ENCODE measurements around the gene SPTLC1. TPM values are rescaled to one million over a fixed set of nuclear protein-coding genes. Genes with fewer than 3 reads are reported as not detected.
"Not testable (repeated sequence)": the region's sequence is repeated elsewhere in the genome, so short reads cannot be mapped to it uniquely, and the experiment has no call there.

The SPTLC1 gene
- total and polyA plus RNA-seq, 5 experiments from 2014 or later = 36.0 to 58.2 (median 41.4) TPM

DNA sequence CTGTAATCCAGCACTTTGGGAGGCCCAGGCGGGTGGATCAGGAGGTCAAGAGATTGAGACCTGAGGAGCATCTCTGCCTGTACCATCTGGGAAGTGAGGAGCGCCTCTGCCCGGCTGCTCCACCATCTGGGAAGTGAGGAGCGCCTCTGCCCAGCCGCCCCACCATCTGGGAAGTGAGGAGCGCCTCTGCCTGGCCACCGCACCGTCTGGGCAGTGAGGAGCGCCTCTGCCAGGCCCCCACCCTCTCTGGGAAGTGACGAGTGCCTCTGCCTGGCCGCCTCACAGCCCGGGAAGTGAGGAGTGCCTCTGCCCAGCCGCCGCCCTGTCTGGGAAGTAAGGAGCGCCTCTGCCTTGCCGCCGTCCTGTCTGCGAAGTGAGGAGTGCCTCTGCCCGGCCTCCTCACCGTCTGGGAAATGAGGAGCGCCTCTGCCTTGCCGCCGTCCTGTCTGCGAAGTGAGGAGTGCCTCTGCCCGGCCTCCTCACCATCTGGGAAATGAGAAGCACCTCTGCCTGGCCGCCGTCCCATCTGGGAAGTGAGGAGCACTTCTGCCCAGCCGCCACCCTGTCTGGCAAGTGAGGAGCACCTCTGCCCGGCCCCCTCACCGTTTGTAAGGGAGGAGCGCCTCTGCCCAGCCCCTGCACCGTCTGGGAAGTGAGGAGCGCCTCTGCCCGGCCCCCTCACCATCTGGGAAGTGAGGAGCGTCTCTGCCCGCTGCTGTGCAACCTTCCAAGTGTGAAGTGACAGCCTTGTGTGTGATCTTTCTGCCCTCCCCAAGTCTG, 9.6 kb downstream of the SPTLC1 start:
- Mint-ChIP-seq H3K4me1 (peaks cover 7 to 21% (median 15%) of the 10 kb centered on the region in 4 donors), H3K36me3 (peaks cover 17 to 69% (median 51%) of the 10 kb centered on the region in 3 donors)
- POLR2A ChIA-PET, H3K27ac Mint-ChIP-seq, H3K27me3 Mint-ChIP-seq, ATAC-seq, H3K9me3 Mint-ChIP-seq, H3K4me3 Mint-ChIP-seq, DNase-seq: not testable (repeated sequence)

DNA sequence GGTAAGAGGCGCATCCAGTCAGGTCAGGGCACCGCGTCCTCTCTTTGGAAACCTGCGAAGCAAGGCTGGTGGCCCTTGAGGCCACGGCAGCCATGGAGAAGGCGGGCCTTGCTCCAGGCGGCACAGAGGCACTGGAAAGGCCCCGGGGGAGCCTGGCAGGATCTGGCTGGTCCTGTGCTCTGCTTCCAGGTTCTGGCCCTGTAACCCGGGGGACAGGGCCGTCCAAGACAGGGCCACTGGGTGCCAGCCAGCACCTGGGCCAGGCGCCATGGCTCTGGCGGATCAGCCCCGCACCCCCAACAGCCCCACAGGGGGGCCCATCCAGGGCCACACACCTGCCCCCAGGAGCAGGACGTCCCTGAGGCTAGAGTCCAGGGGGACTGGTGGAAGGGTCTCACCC, 11.6 kb downstream of the SPTLC1 start:
- POLR2A ChIA-PET, ATAC-seq, H3K27ac Mint-ChIP-seq, DNase-seq, H3K27me3 Mint-ChIP-seq, H3K9me3 Mint-ChIP-seq, H3K4me3 Mint-ChIP-seq: not testable (repeated sequence)
- peaks cover 8 to 25% (median 18%) of the 10 kb centered on the region in 4 donors for H3K4me1 Mint-ChIP-seq
- peaks cover 17 to 76% (median 57%) of the 10 kb centered on the region in 3 donors for H3K36me3 Mint-ChIP-seq

DNA sequence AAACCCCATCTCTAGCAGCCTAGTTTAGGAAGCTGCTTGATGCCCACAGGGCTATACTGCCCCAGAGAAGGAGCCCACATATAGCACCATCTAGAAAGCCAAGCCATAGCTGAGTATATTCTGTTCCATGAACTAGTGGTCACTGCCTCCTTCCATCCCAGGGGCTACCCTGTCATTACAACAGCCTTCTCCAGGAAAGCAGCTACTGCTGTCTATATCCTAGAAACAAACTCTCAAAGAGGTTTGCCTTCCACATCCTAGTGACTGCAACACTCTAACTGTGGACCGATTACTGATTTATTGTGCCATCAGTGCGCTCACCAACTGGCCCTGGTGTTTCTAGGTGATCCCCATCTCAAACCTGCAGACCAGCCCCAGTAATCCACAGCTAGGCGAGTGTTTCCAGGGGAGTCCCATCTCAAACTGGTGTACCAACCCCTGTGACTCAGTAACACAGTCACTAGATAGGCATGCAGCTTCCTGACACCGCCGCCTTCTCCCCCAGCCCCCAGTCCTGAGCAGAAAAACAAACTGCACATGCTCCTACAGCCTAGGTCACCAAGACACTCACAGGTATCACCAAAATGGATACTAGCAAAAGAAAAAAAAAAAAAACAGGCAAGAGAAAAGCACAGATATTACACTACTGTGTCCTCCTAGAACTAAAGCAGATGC, 14.8 kb downstream of the SPTLC1 start:
- Mint-ChIP-seq H3K9me3 (peaks cover 0 to 2% (median 0%) of the 10 kb centered on the region in 9 donors), H3K27me3 (no peaks in the 10 kb centered on the region), H3K4me1 (peaks cover 11 to 37% (median 32%) of the 10 kb centered on the region in 4 donors), H3K36me3 (peaks cover 11 to 61% (median 48%) of the 10 kb centered on the region in 3 donors), H3K4me3 (no peak overlapping the region), H3K27ac (peak overlapping the region in 1 of 10 donors; percentile 21)
- POLR2A ChIA-PET = no interaction called here
- no peak for DNase-seq
- ATAC-seq = no peak

DNA sequence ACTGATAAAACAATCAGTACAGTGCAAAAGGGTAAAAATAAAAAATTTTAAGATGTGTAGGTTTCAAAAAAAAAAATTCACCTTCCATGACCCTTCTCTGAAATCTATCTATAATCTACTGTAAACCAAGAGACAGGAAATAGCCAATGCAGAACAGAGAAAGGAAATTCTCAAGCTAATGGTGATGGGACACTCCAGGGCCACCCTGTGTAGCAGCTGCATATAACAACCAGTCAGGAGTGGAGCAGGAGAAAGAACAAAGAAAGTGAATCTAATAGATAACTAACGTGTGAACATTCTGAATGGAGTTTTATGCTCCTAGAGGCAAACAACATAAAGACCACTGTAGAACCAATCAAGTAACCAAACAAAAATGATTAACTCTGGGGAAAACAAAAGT, 16.6 kb downstream of the SPTLC1 start:
- ATAC-seq (no peak), DNase-seq (no peak)
- H3K27me3 Mint-ChIP-seq = no peaks in the 10 kb centered on the region
- H3K4me3 Mint-ChIP-seq = peak overlapping the region in 6 of 10 donors; percentile 24 to 81 (median 60)
- POLR2A ChIA-PET = interaction anchor here (0.9 kb wide), 1 partner anchor 16 kb away, joined by 4 read pairs; no protein-coding TSS in a partner anchor
- peaks cover 11 to 63% (median 44%) of the 10 kb centered on the region in 3 donors for H3K36me3 Mint-ChIP-seq
- H3K4me1 Mint-ChIP-seq = peaks cover 22 to 55% (median 49%) of the 10 kb centered on the region in 4 donors
- peaks cover 0 to 2% (median 0%) of the 10 kb centered on the region in 9 donors for H3K9me3 Mint-ChIP-seq
- peak overlapping the region in 2 of 10 donors; percentile 12 to 54 for H3K27ac Mint-ChIP-seq

DNA sequence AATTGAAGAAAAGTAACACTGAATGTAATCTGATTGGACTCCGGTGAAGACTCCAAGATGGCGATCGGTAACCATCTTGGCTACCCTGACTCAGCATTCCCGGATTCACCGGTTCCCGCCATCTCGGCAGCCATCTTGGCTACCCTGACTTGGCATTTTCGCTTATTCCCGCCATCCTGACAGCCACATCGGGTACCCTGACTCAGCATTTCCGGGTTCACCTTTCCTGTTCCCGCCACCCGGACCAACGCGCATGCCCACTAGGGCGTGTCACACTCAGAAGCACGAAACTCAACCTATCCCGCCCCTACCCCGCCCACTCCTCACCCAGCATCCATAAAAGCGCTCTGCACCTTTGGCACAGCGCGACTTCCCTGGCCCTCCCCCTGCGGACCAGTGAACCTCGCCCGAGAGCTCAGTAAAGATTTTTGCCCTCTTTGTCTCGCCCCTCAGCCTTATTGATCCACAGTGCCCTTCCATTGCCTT, 17.2 kb downstream of the SPTLC1 start:
- H3K9me3 Mint-ChIP-seq = peaks cover 0 to 2% (median 0%) of the 10 kb centered on the region in 9 donors
- ATAC-seq (no peak), DNase-seq (peak in 5 of 10 donors; percentile 6 to 43 (median 17))
- POLR2A ChIA-PET = no interaction called here
- peaks cover 22 to 53% (median 51%) of the 10 kb centered on the region in 4 donors for H3K4me1 Mint-ChIP-seq
- peaks cover 11 to 59% (median 39%) of the 10 kb centered on the region in 3 donors for H3K36me3 Mint-ChIP-seq
- peak overlapping the region in 4 of 10 donors; percentile 13 to 84 (median 49) for H3K27ac Mint-ChIP-seq
- no peaks in the 10 kb centered on the region for H3K27me3 Mint-ChIP-seq
- H3K4me3 Mint-ChIP-seq = peak overlapping the region; percentile 24 to 87 (median 60)

DNA sequence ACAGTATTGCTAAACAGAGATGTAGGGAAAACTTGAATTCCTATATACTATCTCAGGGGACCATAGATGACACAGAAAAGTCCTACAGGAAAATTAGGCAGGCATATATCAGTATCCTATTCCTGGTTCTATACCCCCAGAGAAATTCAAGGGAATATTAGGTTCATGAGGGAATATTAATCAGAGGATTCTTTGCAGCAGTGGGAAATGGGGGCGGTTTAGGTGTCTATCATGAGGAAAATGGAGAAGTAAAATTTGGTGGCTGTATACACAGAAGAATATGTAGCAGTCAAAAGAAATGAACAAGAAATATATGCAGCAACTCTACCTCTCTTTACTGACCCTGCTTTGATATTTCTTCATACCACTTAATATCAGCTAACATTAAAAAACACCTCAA, 20.0 kb downstream of the SPTLC1 start:
- no peak for DNase-seq
- Mint-ChIP-seq H3K27me3 (no peaks in the 10 kb centered on the region), H3K36me3 (peaks cover 0 to 42% (median 18%) of the 10 kb centered on the region in 3 donors), H3K4me3 (no peak overlapping the region), H3K9me3 (peaks cover 0 to 2% (median 0%) of the 10 kb centered on the region in 9 donors), H3K4me1 (peaks cover 20 to 51% (median 45%) of the 10 kb centered on the region in 4 donors), H3K27ac (peak overlapping the region in 5 of 10 donors; percentile 4 to 80 (median 71))
- no peak for ATAC-seq
- POLR2A ChIA-PET = no interaction called here

DNA sequence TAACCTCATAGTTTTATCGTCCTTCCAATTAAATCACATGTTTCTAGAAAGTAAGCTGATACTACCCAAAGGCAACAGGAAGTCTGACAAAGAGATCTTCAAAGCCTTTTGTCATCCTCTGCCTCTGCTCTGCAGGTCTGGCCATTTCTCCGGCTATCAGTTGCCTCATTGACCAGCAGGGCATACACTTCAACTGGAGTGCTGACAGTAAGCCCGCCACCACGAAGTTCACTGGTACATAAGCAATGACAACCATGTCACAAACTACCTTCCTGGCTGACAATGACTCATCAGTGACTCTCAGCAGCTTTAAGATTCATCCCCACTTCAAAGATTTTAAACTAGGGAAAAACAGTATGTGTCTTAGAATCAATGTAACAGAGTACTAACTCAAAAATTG, 20.6 kb downstream of the SPTLC1 start:
- POLR2A ChIA-PET = no interaction called here
- peaks cover 20 to 52% (median 48%) of the 10 kb centered on the region in 4 donors for H3K4me1 Mint-ChIP-seq
- no peak for ATAC-seq
- H3K27ac Mint-ChIP-seq = peak overlapping the region in 9 of 10 donors; percentile 4 to 80 (median 48)
- peaks cover 0 to 2% (median 0%) of the 10 kb centered on the region in 9 donors for H3K9me3 Mint-ChIP-seq
- H3K4me3 Mint-ChIP-seq = peak overlapping the region in 2 of 10 donors; percentile 1 to 18
- no peaks in the 10 kb centered on the region for H3K27me3 Mint-ChIP-seq
- H3K36me3 Mint-ChIP-seq = peaks cover 0 to 46% (median 20%) of the 10 kb centered on the region in 3 donors
- no peak for DNase-seq

DNA sequence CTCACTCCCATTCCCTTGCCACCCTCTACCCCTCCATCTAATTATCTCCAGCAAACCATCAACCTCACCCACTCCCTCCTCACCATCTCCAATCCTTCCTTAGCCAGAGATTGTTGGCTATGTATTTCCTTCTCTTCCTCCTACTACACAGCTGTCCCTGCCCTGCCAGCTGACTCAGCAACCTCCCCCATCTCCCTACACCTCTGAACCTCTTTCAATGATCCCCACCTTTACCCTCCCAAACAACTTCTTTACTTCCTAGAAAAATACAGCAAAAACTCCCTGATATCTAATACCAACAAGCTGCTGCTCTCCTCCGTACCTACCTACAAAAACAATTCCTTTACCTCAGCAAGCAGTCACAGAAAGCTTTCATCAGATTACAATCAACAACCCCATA, 37.3 kb downstream of the SPTLC1 start:
- H3K4me3 Mint-ChIP-seq = no peak overlapping the region
- no peaks in the 10 kb centered on the region for H3K27me3 Mint-ChIP-seq
- H3K27ac Mint-ChIP-seq = no peak overlapping the region
- POLR2A ChIA-PET = no interaction called here
- DNase-seq (no peak), ATAC-seq (no peak)
- H3K9me3 Mint-ChIP-seq = no peaks in the 10 kb centered on the region
- H3K36me3 Mint-ChIP-seq = peaks cover 0 to 31% (median 15%) of the 10 kb centered on the region in 3 donors
- H3K4me1 Mint-ChIP-seq = peaks cover 0 to 3% (median 2%) of the 10 kb centered on the region in 4 donors

DNA sequence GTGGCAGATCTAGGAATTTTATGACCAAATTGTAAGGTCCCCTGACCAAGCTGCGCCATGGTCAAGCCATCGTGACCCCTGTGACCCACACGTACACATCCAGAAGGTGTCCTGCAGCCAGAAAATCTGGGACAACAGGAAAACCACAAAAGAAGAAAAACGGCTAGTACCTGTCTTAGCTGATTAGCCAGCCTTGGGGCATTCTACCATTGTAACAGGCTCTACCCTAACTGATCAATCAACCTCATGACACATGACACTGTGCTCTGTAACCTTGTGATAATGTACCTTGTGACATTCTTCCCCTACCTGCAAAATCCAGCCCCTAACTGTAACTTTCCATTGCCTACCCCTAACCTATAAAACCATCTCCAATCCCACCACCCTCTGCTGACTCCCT, 43.6 kb downstream of the SPTLC1 start:
- H3K27ac Mint-ChIP-seq = peak overlapping the region in 3 of 10 donors; percentile 7 to 43 (median 33)
- H3K36me3 Mint-ChIP-seq = peaks cover 5 to 58% (median 36%) of the 10 kb centered on the region in 3 donors

DNA sequence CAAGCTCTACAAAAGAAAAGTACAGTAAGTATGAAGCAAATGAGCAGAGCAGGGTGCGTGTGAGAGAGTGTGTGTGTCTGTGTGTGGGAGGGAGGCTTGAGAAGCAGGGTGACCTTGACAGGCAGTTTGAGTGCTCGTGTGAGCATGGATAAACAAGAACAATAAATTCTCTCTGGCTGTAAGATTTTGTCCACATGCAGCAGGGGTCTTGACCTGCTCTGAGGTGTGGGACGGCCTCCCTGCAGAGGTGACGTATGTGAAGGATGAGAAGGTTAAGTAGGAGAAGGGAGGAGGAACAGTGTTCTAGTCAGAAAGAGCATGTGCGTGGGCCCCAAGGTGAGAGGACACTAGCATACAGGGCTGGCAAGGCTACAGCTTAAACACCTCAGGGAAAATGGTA, 49.0 kb downstream of the SPTLC1 start:
- Mint-ChIP-seq H3K27ac (no peak overlapping the region), H3K4me3 (no peak overlapping the region), H3K4me1 (peaks cover 0 to 9% (median 2%) of the 10 kb centered on the region in 4 donors), H3K9me3 (peaks cover 5 to 36% (median 20%) of the 10 kb centered on the region in 9 donors), H3K27me3 (no peaks in the 10 kb centered on the region), H3K36me3 (peaks cover 50 to 89% (median 81%) of the 10 kb centered on the region in 3 donors)
- no peak for ATAC-seq
- POLR2A ChIA-PET = no interaction called here
- no peak for DNase-seq

More for the DNA sequence above, 43.6 kb downstream of the SPTLC1 start:
- POLR2A ChIA-PET = no interaction called here
- ATAC-seq (no peak), DNase-seq (no peak)
- H3K9me3 Mint-ChIP-seq = no peaks in the 10 kb centered on the region
- peaks cover 0 to 15% (median 6%) of the 10 kb centered on the region in 4 donors for H3K4me1 Mint-ChIP-seq
- H3K27me3 Mint-ChIP-seq = no peaks in the 10 kb centered on the region
- H3K4me3 Mint-ChIP-seq = no peak overlapping the region

DNA sequence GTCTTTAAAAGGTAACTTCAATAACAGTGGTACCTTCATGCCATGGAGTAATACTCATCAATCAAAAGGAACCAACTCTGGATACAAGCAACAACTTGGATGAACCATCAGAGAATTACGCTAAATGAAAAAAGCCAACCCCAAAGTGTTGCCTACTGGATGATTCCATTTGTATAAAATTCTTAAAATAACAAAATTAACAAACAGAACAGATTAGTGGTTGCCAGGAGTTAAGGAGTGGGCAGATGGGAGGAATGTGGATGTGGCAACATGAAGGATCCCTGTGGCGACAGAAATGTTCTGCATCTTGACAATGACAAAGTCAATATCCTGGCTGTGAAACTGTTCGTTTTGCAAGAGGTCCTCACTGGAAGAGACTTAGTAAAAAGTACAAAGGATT, 50.5 kb downstream of the SPTLC1 start:
- Mint-ChIP-seq H3K36me3 (peaks cover 63 to 94% (median 90%) of the 10 kb centered on the region in 3 donors), H3K4me3 (no peak overlapping the region), H3K4me1 (peaks cover 3 to 13% (median 8%) of the 10 kb centered on the region in 4 donors), H3K9me3 (peaks cover 5 to 48% (median 32%) of the 10 kb centered on the region in 9 donors), H3K27me3 (no peaks in the 10 kb centered on the region), H3K27ac (no peak overlapping the region)
- ATAC-seq (no peak), DNase-seq (no peak)
- POLR2A ChIA-PET = no interaction called here

DNA sequence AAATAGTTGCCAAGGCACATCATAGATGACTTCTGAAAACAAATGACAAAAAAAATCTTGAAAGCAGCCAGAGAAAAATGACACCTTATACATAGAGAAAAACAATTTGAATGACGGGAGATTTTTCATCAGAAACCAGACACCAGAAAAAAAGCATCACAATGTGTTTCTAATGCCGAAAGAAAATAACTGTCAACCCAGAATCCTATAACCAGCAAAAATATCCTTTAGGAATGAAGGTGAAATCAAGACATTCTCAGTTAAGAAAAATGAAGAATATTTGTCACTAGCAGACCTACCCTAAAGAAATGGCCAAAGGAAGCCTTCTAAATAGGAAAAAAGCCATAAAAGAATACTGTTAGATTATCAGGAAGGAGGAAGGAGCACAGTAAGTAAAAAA, 54.0 kb downstream of the SPTLC1 start:
- no peak for DNase-seq
- ATAC-seq = no peak
- Mint-ChIP-seq H3K4me3 (peak overlapping the region in 1 of 10 donors; percentile 38), H3K27ac (no peak overlapping the region), H3K27me3 (no peaks in the 10 kb centered on the region), H3K9me3 (peaks cover 5 to 48% (median 32%) of the 10 kb centered on the region in 9 donors), H3K4me1 (peaks cover 5 to 17% (median 9%) of the 10 kb centered on the region in 4 donors), H3K36me3 (peaks cover 59 to 93% (median 68%) of the 10 kb centered on the region in 3 donors)
- POLR2A ChIA-PET = no interaction called here

Measured in naive thymus-derived CD8-positive, alpha-beta T cell (primary cell).